H1 (cell line): ENCODE results near the gene TBC1D22B. TPM values are rescaled to one million over a fixed set of nuclear protein-coding genes. Genes with fewer than 3 reads are reported as not detected.

ENCODE experiments used
- CTCF ChIA-PET: fragments of 300-600 bp; sonication (Branson Sonifier 250); formaldehyde crosslinking; loops from one replicate; lab custom pipeline; 2021; ENCODE audit not compliant: partially characterized antibody; lab: Charles Lee
- POLR2A ChIA-PET: fragments of 300-600 bp; sonication (Branson Sonifier 250); formaldehyde crosslinking; loops from one replicate; lab custom pipeline; 2021; ENCODE audit warnings: inconsistent platforms; ENCODE audit not compliant: partially characterized antibody; lab: Charles Lee
- DNase-seq, 2 experiments: peaks; one replicate each; pipeline versions ENCODE4 v3.0.0 to v3.0.0-alpha.2; 2010 to 2022; ENCODE audit warnings: low spot score in 2 of 2, low read depth in 1 of 2, mixed read lengths in 1 of 2
- FAIRE-seq: peaks from 2 replicates; lab custom pipeline; 2011; peaks lifted over from hg19 to GRCh38; lab: Jason Lieb, UNC
- H2AFZ ChIP-seq: 2 replicates; pipeline ENCODE4 v1.8.1; 2012; ENCODE audit warnings: low read length, inconsistent platforms
- H2AK5ac ChIP-seq: 2 replicates; pipeline ENCODE4 v1.6.1; 2013; ENCODE audit warnings: low read depth, low read length
- H2BK120ac ChIP-seq: replicated peaks from 2 replicates; pipeline ENCODE3; 2013; ENCODE audit warnings: low read depth, low read length, inconsistent platforms
- H2BK12ac ChIP-seq: 2 replicates; pipeline ENCODE4 v1.6.1; 2013; ENCODE audit warnings: low read depth, low read length
- H2BK15ac ChIP-seq: 2 replicates; pipeline ENCODE4 v1.6.1; 2013; ENCODE audit warnings: low read length
- H2BK20ac ChIP-seq: 2 replicates; pipeline ENCODE4 v1.6.1; 2013; ENCODE audit warnings: low read length
- H2BK5ac ChIP-seq: 2 replicates; pipeline ENCODE4 v1.6.1; 2013; ENCODE audit warnings: low read depth, low read length
- H3K14ac ChIP-seq: 2 replicates; pipeline ENCODE4 v1.6.1; 2013; ENCODE audit warnings: inconsistent platforms; ENCODE audit not compliant: insufficient read length
- H3K18ac ChIP-seq: 2 replicates; pipeline ENCODE4 v1.6.1; 2013; ENCODE audit warnings: low read length; ENCODE audit errors: extremely low read depth
- H3K23ac ChIP-seq: 2 replicates; pipeline ENCODE4 v1.6.1; 2013; ENCODE audit warnings: inconsistent platforms; ENCODE audit not compliant: insufficient read length
- H3K23me2 ChIP-seq: 2 replicates; pipeline ENCODE4 v1.6.1; 2013; ENCODE audit warnings: low read depth, low read length
- H3K27ac ChIP-seq: 2 replicates; pipeline ENCODE4 v1.6.1; 2011; ENCODE audit warnings: low read depth, low read length, inconsistent platforms
- H3K27me3 ChIP-seq, 4 experiments: replicated peaks in 1 of 4; 1 replicate in 1 of 4; 2 replicates in 3 of 4; pipeline versions ENCODE4 v1.6.1 to v1.8.1; 2011 to 2013; ENCODE audit warnings: low read length in 3 of 4, mild to moderate bottlenecking in 3 of 4, inconsistent platforms in 2 of 4, mixed read lengths in 2 of 4, moderate library complexity in 1 of 4; ENCODE audit not compliant: control insufficient read depth in 3 of 4, insufficient read depth in 3 of 4; ENCODE audit errors: extremely low read depth in 1 of 4
- H3K36me3 ChIP-seq, 4 experiments: 2 replicates each; pipeline versions ENCODE4 v1.6.1 to v1.8.1; 2011 to 2013; ENCODE audit warnings: mild to moderate bottlenecking in 4 of 4, low read length in 3 of 4, moderate library complexity in 2 of 4, control low read depth in 1 of 4, inconsistent platforms in 1 of 4; ENCODE audit not compliant: insufficient read depth in 4 of 4, control insufficient read depth in 2 of 4
- H3K4ac ChIP-seq: replicated peaks from 2 replicates; pipeline ENCODE3; 2013; ENCODE audit warnings: low read length, low read depth, mixed read lengths, inconsistent platforms; ENCODE audit not compliant: insufficient read length
- H3K4me1 ChIP-seq, 4 experiments: replicated peaks in 1 of 4; 1 replicate in 1 of 4; 2 replicates in 3 of 4; pipeline versions ENCODE4 v1.6.1 to v1.8.1; 2011 to 2013; ENCODE audit warnings: low read length in 3 of 4, inconsistent platforms in 2 of 4, mixed read lengths in 1 of 4; ENCODE audit not compliant: insufficient read depth in 4 of 4, control insufficient read depth in 3 of 4
- H3K4me2 ChIP-seq, 2 experiments: 2 replicates each; pipeline versions ENCODE4 v1.6.1 to v1.8.1; 2011 to 2013; ENCODE audit warnings: low read depth in 2 of 2, low read length in 2 of 2, control low read depth in 1 of 2, inconsistent platforms in 1 of 2, mild to moderate bottlenecking in 1 of 2; ENCODE audit not compliant: insufficient read depth in 1 of 2
- H3K4me3 ChIP-seq, 4 experiments: fragments of 200-600, 300-600 bp in 1 of 4; sonication (generic), shearing (Covaris generic), sonication (Bioruptor Twin) in 1 of 4; 2 replicates each; pipeline versions ENCODE4 v1.5.1 to v1.8.1; 2011 to 2016; ENCODE audit warnings: low read length in 4 of 4, low read depth in 3 of 4, control low read depth in 2 of 4, inconsistent platforms in 2 of 4, mild to moderate bottlenecking in 2 of 4, mixed read lengths in 1 of 4, moderate library complexity in 1 of 4; ENCODE audit not compliant: insufficient read depth in 2 of 4; ENCODE audit errors: extremely low read depth in 1 of 4
- H3K56ac ChIP-seq: replicated peaks from 2 replicates; pipeline ENCODE3; 2013; ENCODE audit warnings: low read depth, mild to moderate bottlenecking, mixed read lengths, low read length, inconsistent platforms; ENCODE audit not compliant: insufficient read length
- H3K79me1 ChIP-seq: 2 replicates; pipeline ENCODE4 v1.6.1; 2013; ENCODE audit warnings: low read depth, low read length, control low read depth
- H3K79me2 ChIP-seq, 2 experiments: 2 replicates each; pipeline versions ENCODE4 v1.6.1 to v1.8.1; 2012 to 2013; ENCODE audit warnings: low read length in 2 of 2, mild to moderate bottlenecking in 2 of 2, inconsistent platforms in 1 of 2; ENCODE audit not compliant: insufficient read depth in 2 of 2, control insufficient read depth in 1 of 2
- H3K9ac ChIP-seq, 4 experiments: replicated peaks in 1 of 4; 1 replicate in 1 of 4; 2 replicates in 3 of 4; pipeline versions ENCODE4 v1.6.1 to v1.8.1; 2011 to 2013; ENCODE audit warnings: low read depth in 3 of 4, low read length in 3 of 4, control low read depth in 2 of 4, mild to moderate bottlenecking in 2 of 4, moderate library complexity in 2 of 4, inconsistent platforms in 1 of 4; ENCODE audit errors: extremely low read depth in 1 of 4
- H3K9me3 ChIP-seq, 2 experiments: 2 replicates each; pipeline versions ENCODE4 v1.6.1 to v1.8.1; 2012 to 2013; ENCODE audit warnings: mild to moderate bottlenecking in 2 of 2, moderate library complexity in 2 of 2, control low read depth in 1 of 2, inconsistent platforms in 1 of 2, low read depth in 1 of 2, low read length in 1 of 2, mixed read lengths in 1 of 2; ENCODE audit not compliant: insufficient read depth in 2 of 2
- H4K20me1 ChIP-seq, 2 experiments: replicated peaks in 1 of 2; 2 replicates each; pipeline versions ENCODE3 to v1.8.1; 2011 to 2013; ENCODE audit warnings: inconsistent platforms in 2 of 2, low read length in 2 of 2, mild to moderate bottlenecking in 1 of 2; ENCODE audit not compliant: insufficient read depth in 2 of 2, control insufficient read depth in 1 of 2
- H4K5ac ChIP-seq: 2 replicates; pipeline ENCODE4 v1.6.1; 2013; ENCODE audit warnings: low read length, low read depth, mixed read lengths, inconsistent platforms; ENCODE audit not compliant: insufficient read length
- H4K8ac ChIP-seq: 2 replicates; pipeline ENCODE4 v1.8.0; 2013; ENCODE audit warnings: mild to moderate bottlenecking, moderate library complexity, low read length, inconsistent platforms; ENCODE audit not compliant: insufficient read depth; ENCODE audit errors: extremely low read depth
- H4K91ac ChIP-seq: replicated peaks from 2 replicates; pipeline ENCODE3; 2013; ENCODE audit warnings: low read length, mixed read lengths, inconsistent platforms; ENCODE audit not compliant: insufficient read length
- BCL11A ChIP-seq, 2 experiments: IDR thresholded peaks; one replicate each; pipeline ENCODE4 v1.6.1; 2011; ENCODE audit warnings: low read depth in 2 of 2, low read length in 2 of 2, mild to moderate bottlenecking in 2 of 2
- CTCF ChIP-seq, 3 experiments: IDR thresholded peaks; 1 replicate in 2 of 3; 2 replicates in 1 of 3; pipeline versions ENCODE4 v1.5.1 to v1.6.1; 2011; ENCODE audit warnings: low read length in 3 of 3, mild to moderate bottlenecking in 3 of 3, inconsistent platforms in 2 of 3, low read depth in 1 of 3, moderate library complexity in 1 of 3; ENCODE audit not compliant: insufficient read depth in 1 of 3; ENCODE audit errors: control extremely low read depth in 1 of 3
- WGBS, 2 experiments: shearing (Covaris generic) in 1 of 2; methylation state at CpG; one replicate each; pipeline versions ENCODE4 v1.1.6 to v1.1.7; 2013 to 2015; ENCODE audit warnings: low lambda C conversion rate in 2 of 2, mixed read lengths in 2 of 2, inconsistent platforms in 1 of 2, low coverage in 1 of 2, missing lambda C conversion rate in 1 of 2; ENCODE audit not compliant: insufficient replicate concordance in 2 of 2, insufficient coverage in 1 of 2, insufficient read length in 1 of 2; ENCODE audit errors: extremely low coverage in 1 of 2, missing lambda C conversion rate in 1 of 2; 5-methylcytosine and 5-hydroxymethylcytosine counted together
- polyA plus RNA-seq, 7 experiments: library from polyadenylated mRNA; depleted of rRNA in 3 of 7; stranded (reverse) in 5 of 7; unstranded in 2 of 7; fragments of >200 nt in 5 of 7; fragments of 200-250 nt in 2 of 7; gene quantifications; 1 replicate in 5 of 7; 2 replicates in 1 of 7; 4 replicates in 1 of 7; pipeline versions ENCODE4 v1.2.1 to v1.2.3, GENCODE V29; 2011 to 2013; ENCODE audit warnings: missing spikeins in 2 of 7, mixed read lengths in 2 of 7
- total RNA-seq: library from RNA; stranded (reverse); fragmentation: NEBNext Ultra II Directional; extraction: Animal tissue kit (Norgen Biotek cat#: 25700); gene quantifications from 2 replicates; pipeline ENCODE4 v1.2.1, GENCODE V29; 2021

TBC1D22B gene
- total and polyA plus RNA-seq, 2 of the 8 experiments (the other 6 are each of a cell fraction or from before 2014, with no cell fraction given): 10.1 to 17.4 TPM

DNA sequence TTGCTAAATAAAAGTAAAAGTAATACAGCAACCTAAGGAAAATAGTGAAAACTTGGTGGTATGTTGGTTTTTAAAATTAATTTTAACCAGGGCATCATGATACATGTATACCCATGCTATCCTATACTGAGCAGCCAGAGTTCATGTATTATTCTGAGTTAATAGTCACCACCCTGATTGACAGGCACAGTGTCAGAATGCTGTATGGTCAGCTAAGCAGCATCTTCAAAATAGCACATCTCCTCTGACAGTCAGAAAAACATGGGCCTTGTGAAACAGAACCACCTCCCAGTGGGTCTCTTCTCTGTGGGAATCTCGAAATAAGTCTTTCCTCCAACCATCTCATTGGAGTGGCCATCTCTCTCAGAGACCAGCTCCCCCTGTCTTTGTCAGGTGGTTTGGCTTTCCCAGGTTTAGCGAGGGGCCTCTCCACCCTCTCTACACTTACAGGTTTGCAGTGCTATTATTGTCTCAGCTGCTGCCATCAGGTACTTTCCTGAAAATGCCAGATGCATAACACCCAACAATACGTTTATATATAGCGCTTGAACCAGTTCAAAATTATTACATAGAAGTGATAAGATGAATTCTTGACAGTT is 49.2 kb downstream of the TBC1D22B start:
- no peak for FAIRE-seq

More for the DNA sequence above, 49.2 kb downstream of the TBC1D22B start:
- TF ChIP-seq CTCF (IDR thresholded peaks at IDR 0.05; ENCODE audit: control extremely low read depth in 1 of 3, insufficient read depth in 1 of 3, low read depth in 1 of 3, low read length in 3 of 3) (peak; percentile 10 to 30 (median 22); a peak in 3 of 4 replicates), BCL11A (IDR thresholded peaks at IDR 0.05; ENCODE audit: low read depth in 2 of 2, low read length in 2 of 2) (no peak)
- TF ChIP-seq, all 59 proteins: peak for 1
- H2AK5ac ChIP-seq: no peak overlapping the region
- no peaks in the 10 kb centered on the region for H3K9me3 ChIP-seq
- no peak overlapping the region for H2BK12ac ChIP-seq
- no peaks in the 10 kb centered on the region for H3K27me3 ChIP-seq
- H4K5ac ChIP-seq: no peak overlapping the region
- H3K4ac ChIP-seq: no peak overlapping the region
- CTCF ChIA-PET: interaction anchor here (0.6 to 5.3 kb wide), 8 partner anchors 9 to 548 kb away, joined by 3 to 43 read pairs (median 4); no protein-coding TSS in a partner anchor
- no peak overlapping the region for H3K4me2 ChIP-seq
- no peak overlapping the region for H2AFZ ChIP-seq
- no peaks in the 10 kb centered on the region for H3K23me2 ChIP-seq
- H4K20me1 ChIP-seq: peaks cover 0 to 4% of the 10 kb centered on the region in 2 experiments
- 90% methylated on average over 4 of the region's 4 CpGs; no CpG with 5 or more reads in 1 of the 2 experiments for WGBS, 2 experiments
- no peak overlapping the region for H3K23ac ChIP-seq
- H2BK15ac ChIP-seq: no peak overlapping the region
- H2BK5ac ChIP-seq: no peak overlapping the region
- H2BK120ac ChIP-seq: no peak overlapping the region
- no peak overlapping the region for H3K14ac ChIP-seq
- DNase-seq: no peak
- no peak overlapping the region for H3K9ac ChIP-seq
- POLR2A ChIA-PET: no interaction called here
- H3K4me3 ChIP-seq: no peak overlapping the region
- H3K79me1 ChIP-seq: no peaks in the 10 kb centered on the region
- H4K91ac ChIP-seq: no peak overlapping the region
- H2BK20ac ChIP-seq: no peak overlapping the region
- H3K27ac ChIP-seq: no peak overlapping the region
- no peaks in the 10 kb centered on the region for H3K4me1 ChIP-seq
- H3K79me2 ChIP-seq: no peaks in the 10 kb centered on the region
- H4K8ac ChIP-seq: no peak overlapping the region
- H3K56ac ChIP-seq: no peak overlapping the region
- H3K18ac ChIP-seq: no peak overlapping the region
- peaks cover 2 to 14% (median 13%) of the 10 kb centered on the region in 4 experiments; a peak in 7 of 8 replicates for H3K36me3 ChIP-seq
